HG02840 (cell line): Measurements from ENCODE around the gene VEGFC.

Experiments
- ATAC-seq: cut with Tn5 transposase; IDR thresholded peaks from one replicate; pipeline ENCODE4 v1.9.1; 2021; ENCODE audit warnings: mild to moderate bottlenecking, moderate library complexity, moderate number of reproducible peaks; ENCODE audit not compliant: unreplicated experiment, low FRiP score

VEGFC gene

GRCh38 chr4:176721459-176721858 is 71.3 kb downstream of the VEGFC start:
- no peak for ATAC-seq

- no peak for ATAC-seq
Observed at GRCh38 chr4:176718881-176719280, 73.8 kb downstream of the VEGFC start.

- no peak for ATAC-seq
Observed at GRCh38 chr4:176717237-176717636, 75.5 kb downstream of the VEGFC start.

- ATAC-seq, result no peak
Observed at GRCh38 chr4:176709417-176709816, 83.3 kb downstream of the VEGFC start.

GRCh38 chr4:176708771-176709311 is 83.9 kb downstream of the VEGFC start:
- ATAC-seq, result no peak

GRCh38 chr4:176690716-176691115 is 102.0 kb downstream of the VEGFC start:
- no peak for ATAC-seq

- no peak for ATAC-seq
Observed at GRCh38 chr4:176680668-176681180, 112.0 kb downstream of the VEGFC start.

- no peak for ATAC-seq
Observed at GRCh38 chr4:176676901-176677300, 115.8 kb downstream of the VEGFC start.

- ATAC-seq, result no peak
Observed at GRCh38 chr4:176675810-176676209, 116.9 kb downstream of the VEGFC start.

- ATAC-seq, result no peak
Observed at GRCh38 chr4:176671532-176671931, 121.2 kb downstream of the VEGFC start.

GRCh38 chr4:176668324-176668723 is 124.4 kb downstream of the VEGFC start:
- no peak for ATAC-seq

GRCh38 chr4:176664964-176665363 is 127.8 kb downstream of the VEGFC start:
- no peak for ATAC-seq

GRCh38 chr4:176660561-176660960 is 132.2 kb downstream of the VEGFC start:
- ATAC-seq, result no peak

- ATAC-seq, result no peak
Observed at GRCh38 chr4:176656108-176656507, 136.6 kb downstream of the VEGFC start.

GRCh38 chr4:176654565-176655216 is 138.0 kb downstream of the VEGFC start:
- no peak for ATAC-seq

- no peak for ATAC-seq
Observed at GRCh38 chr4:176653401-176654220, 139.1 kb downstream of the VEGFC start.

- no peak for ATAC-seq
Observed at GRCh38 chr4:176646311-176646710, 146.4 kb downstream of the VEGFC start.

- ATAC-seq, result no peak
Observed at GRCh38 chr4:176645246-176645960, 147.3 kb downstream of the VEGFC start.

GRCh38 chr4:176642472-176642871 is 150.2 kb downstream of the VEGFC start:
- ATAC-seq, result no peak

- no peak for ATAC-seq
Observed at GRCh38 chr4:176641237-176641636, 151.5 kb downstream of the VEGFC start.

- no peak for ATAC-seq
Observed at GRCh38 chr4:176638992-176639391, 153.7 kb downstream of the VEGFC start.
